Neural progenitor cell (in vitro differentiated cells): Measurements from ENCODE around the gene CCDC82. TPM values are rescaled to one million over a fixed set of nuclear protein-coding genes. Genes with fewer than 3 reads are reported as not detected.

Experiments
- DNase-seq: peaks from one replicate; pipeline ENCODE4 v3.0.0-alpha.2; 2016; ENCODE audit warnings: low spot score
- H2AFZ ChIP-seq: fragments of 200-600 bp; sonication (generic); replicated peaks from 2 replicates; pipeline ENCODE4 v1.6.1; 2016; ENCODE audit warnings: antibody characterized with exemption
- H3F3A ChIP-seq: fragments of 200-600 bp; sonication (generic); 2 replicates; pipeline ENCODE4 v1.6.1; 2016; ENCODE audit warnings: antibody characterized with exemption, low read depth
- H3K27ac ChIP-seq: fragments of 200-600 bp; sonication (generic); 2 replicates; pipeline ENCODE4 v1.5.1; 2016; ENCODE audit warnings: mild to moderate bottlenecking
- H3K27me3 ChIP-seq: fragments of 200-600 bp; sonication (generic); 2 replicates; pipeline ENCODE4 v1.6.1; 2016; ENCODE audit warnings: mild to moderate bottlenecking, moderate library complexity
- H3K36me3 ChIP-seq: fragments of 200-600 bp; sonication (generic); 2 replicates; pipeline ENCODE4 v1.5.1; 2016
- H3K4me1 ChIP-seq: fragments of 200-600 bp; sonication (generic); 2 replicates; pipeline ENCODE4 v1.6.1; 2016; ENCODE audit warnings: mixed run types
- H3K4me2 ChIP-seq: fragments of 200-600 bp; sonication (generic); 2 replicates; pipeline ENCODE4 v1.6.1; 2016
- H3K4me3 ChIP-seq: fragments of 200-600 bp; sonication (generic); 2 replicates; pipeline ENCODE4 v1.5.1; 2016
- H3K79me2 ChIP-seq: fragments of 200-600 bp; sonication (generic); 2 replicates; pipeline ENCODE4 v1.6.1; 2016; ENCODE audit warnings: low read depth
- H3K9ac ChIP-seq: fragments of 200-600 bp; sonication (generic); 2 replicates; pipeline ENCODE4 v1.6.1; 2016
- H3K9me3 ChIP-seq: fragments of 200-600 bp; sonication (generic); 2 replicates; pipeline ENCODE4 v1.5.1; 2016; ENCODE audit warnings: low read depth
- H4K20me1 ChIP-seq: fragments of 200-600 bp; sonication (generic); 2 replicates; pipeline ENCODE4 v1.6.1; 2016; ENCODE audit warnings: low read depth
- H3K27ac Mint-ChIP-seq: 3 replicates; pipeline ENCODE4 v1.8.0; 2021; ENCODE audit warnings: mixed read lengths
- H3K27me3 Mint-ChIP-seq: 2 replicates; pipeline ENCODE4 v1.8.0; 2022; ENCODE audit warnings: low read depth, mild to moderate bottlenecking, inconsistent platforms, moderate library complexity, mixed read lengths; ENCODE audit not compliant: insufficient read depth
- H3K36me3 Mint-ChIP-seq: 3 replicates; pipeline ENCODE4 v1.8.0; 2021; ENCODE audit warnings: mixed read lengths
- H3K4me1 Mint-ChIP-seq: 3 replicates; pipeline ENCODE4 v1.8.0; 2021; ENCODE audit warnings: mixed read lengths
- H3K4me3 Mint-ChIP-seq: 3 replicates; pipeline ENCODE4 v1.8.0; 2021; ENCODE audit warnings: mild to moderate bottlenecking, moderate library complexity, mixed read lengths
- H3K9me3 Mint-ChIP-seq: 3 replicates; pipeline ENCODE4 v1.8.0; 2020; ENCODE audit warnings: mixed read lengths
- EZH2 ChIP-seq: fragments of 200-600 bp; sonication (generic); IDR thresholded peaks from 2 replicates; pipeline ENCODE4 v1.6.1; 2017; ENCODE audit warnings: antibody characterized with exemption, mild to moderate bottlenecking, moderate library complexity
- EZH2phosphoT487 ChIP-seq: fragments of 200-600 bp; sonication (generic); IDR thresholded peaks from 2 replicates; pipeline ENCODE4 v1.6.1; 2017; ENCODE audit warnings: antibody characterized with exemption
- total RNA-seq: library from RNA; depleted of rRNA; stranded (reverse); fragments of >200 nt; gene quantifications from 2 replicates; pipeline ENCODE4 v1.2.3, GENCODE V29; 2015; ENCODE audit warnings: low replicate concordance
- TF ChIP-seq, protein P1 (sequence below): fragments of 200-600 bp; sonication (generic); IDR thresholded peaks from 2 replicates; pipeline ENCODE4 v1.5.1; 2017; ENCODE audit warnings: antibody characterized with exemption, mild to moderate bottlenecking

The CCDC82 gene
- total RNA-seq, 1 donor from 2014 or later: 48.3 TPM

DNA sequence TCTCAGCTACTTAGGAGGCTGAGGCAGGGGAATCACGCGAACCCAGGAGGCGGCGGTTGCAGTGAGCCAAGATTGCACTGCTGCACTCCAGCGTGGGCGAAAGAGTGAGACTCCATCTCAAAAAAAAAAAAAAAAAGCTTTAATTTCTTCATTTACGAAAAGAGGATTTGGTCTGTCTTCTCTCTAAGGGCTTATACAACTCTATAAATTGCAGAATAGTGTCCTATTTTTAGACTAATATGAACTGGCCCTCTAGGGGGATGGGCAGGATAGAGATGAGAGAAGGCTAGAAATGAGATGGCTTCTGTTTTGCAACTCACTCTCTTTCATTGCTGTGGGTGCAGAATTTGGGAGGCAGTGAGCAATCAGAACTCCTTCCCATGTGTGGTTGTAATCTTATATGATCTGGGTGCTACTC, 58.0 kb downstream of the CCDC82 start:
- no peaks in the 10 kb centered on the region for H3K27me3 Mint-ChIP-seq
- peak overlapping the region; percentile 62 for H3K27ac Mint-ChIP-seq
- Histone ChIP-seq H4K20me1 (no peaks in the 10 kb centered on the region), H3K27ac (peak overlapping the region; percentile 84), H3K4me3 (no peak overlapping the region), H3K79me2 (no peaks in the 10 kb centered on the region), H3K4me1 (peaks cover 35% of the 10 kb centered on the region), H3K4me2 (no peak overlapping the region), H3F3A (no peaks in the 10 kb centered on the region), H3K27me3 (no peaks in the 10 kb centered on the region), H3K9me3 (no peaks in the 10 kb centered on the region), H3K9ac (no peak overlapping the region), H2AFZ (peak overlapping the region; percentile 67), H3K36me3 (no peaks in the 10 kb centered on the region)
- H3K4me3 Mint-ChIP-seq: no peak overlapping the region
- H3K9me3 Mint-ChIP-seq: no peaks in the 10 kb centered on the region
- peaks cover 66% of the 10 kb centered on the region for H3K4me1 Mint-ChIP-seq
- TF ChIP-seq, protein P1, sequence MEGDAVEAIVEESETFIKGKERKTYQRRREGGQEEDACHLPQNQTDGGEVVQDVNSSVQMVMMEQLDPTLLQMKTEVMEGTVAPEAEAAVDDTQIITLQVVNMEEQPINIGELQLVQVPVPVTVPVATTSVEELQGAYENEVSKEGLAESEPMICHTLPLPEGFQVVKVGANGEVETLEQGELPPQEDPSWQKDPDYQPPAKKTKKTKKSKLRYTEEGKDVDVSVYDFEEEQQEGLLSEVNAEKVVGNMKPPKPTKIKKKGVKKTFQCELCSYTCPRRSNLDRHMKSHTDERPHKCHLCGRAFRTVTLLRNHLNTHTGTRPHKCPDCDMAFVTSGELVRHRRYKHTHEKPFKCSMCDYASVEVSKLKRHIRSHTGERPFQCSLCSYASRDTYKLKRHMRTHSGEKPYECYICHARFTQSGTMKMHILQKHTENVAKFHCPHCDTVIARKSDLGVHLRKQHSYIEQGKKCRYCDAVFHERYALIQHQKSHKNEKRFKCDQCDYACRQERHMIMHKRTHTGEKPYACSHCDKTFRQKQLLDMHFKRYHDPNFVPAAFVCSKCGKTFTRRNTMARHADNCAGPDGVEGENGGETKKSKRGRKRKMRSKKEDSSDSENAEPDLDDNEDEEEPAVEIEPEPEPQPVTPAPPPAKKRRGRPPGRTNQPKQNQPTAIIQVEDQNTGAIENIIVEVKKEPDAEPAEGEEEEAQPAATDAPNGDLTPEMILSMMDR: no peak
- TF ChIP-seq EZH2phosphoT487: no peak
- TF ChIP-seq EZH2: no peak
- DNase-seq: no peak
- peaks cover 14% of the 10 kb centered on the region for H3K36me3 Mint-ChIP-seq

DNA sequence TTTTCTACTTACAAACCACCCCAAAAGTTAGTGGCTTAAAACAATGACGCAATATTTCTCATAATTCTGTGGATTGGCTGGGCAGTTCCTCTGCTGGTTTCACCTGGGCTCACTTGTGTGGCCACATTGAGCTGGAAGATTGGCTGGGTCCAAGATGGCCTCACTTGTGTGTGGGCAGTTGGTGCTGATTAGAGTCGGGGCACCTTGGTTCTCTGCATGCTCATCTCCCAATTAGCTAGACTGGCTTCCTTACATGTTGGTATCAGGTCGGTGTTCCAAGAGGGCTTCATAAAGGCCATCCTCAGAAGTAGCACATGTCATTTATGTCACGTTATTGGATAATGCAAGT, 59.2 kb downstream of the CCDC82 start:
- Histone ChIP-seq H3K4me3 (no peak overlapping the region), H3K4me1 (peaks cover 25% of the 10 kb centered on the region), H3K9me3 (no peaks in the 10 kb centered on the region), H3K27ac (no peak overlapping the region), H2AFZ (no peak overlapping the region), H3K27me3 (no peaks in the 10 kb centered on the region), H4K20me1 (no peaks in the 10 kb centered on the region), H3K9ac (no peak overlapping the region), H3K79me2 (no peaks in the 10 kb centered on the region), H3K4me2 (no peak overlapping the region), H3F3A (no peaks in the 10 kb centered on the region), H3K36me3 (no peaks in the 10 kb centered on the region)
- H3K36me3 Mint-ChIP-seq: peaks cover 13% of the 10 kb centered on the region
- peak overlapping the region; percentile 29 for H3K27ac Mint-ChIP-seq
- peaks cover 66% of the 10 kb centered on the region for H3K4me1 Mint-ChIP-seq
- TF ChIP-seq, protein P1: no peak
- no peaks in the 10 kb centered on the region for H3K27me3 Mint-ChIP-seq
- H3K9me3 Mint-ChIP-seq: no peaks in the 10 kb centered on the region
- no peak for DNase-seq
- H3K4me3 Mint-ChIP-seq: no peak overlapping the region

DNA sequence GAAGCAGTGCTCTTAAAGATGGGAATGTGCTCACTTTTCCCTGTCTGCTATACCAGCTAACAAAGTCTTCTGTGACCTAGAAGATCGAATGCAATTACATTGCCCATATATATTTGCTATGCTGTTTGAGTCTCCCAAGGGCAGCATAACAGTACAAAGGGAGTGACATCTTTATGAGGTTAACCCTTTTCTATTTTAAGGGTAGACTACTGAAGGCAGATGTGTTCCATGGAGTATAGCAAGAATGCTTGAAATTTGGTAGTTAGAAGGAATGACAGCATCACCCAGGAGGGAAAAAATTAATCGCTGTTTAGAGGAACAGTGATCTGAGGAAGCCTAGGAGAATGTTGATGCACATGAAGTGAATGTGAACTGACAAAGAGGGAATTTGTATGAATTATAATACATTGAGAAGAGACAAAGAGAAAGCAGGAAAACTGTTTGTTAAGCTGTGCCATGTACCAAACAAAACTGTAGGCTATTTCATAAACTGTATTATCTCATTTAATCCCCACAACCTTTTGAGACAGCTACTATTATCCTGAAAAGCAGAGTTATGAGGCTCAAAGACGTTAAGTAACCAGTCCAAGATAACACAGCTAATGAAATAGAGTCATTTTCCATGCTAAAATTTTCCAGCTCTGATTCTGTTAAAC, 59.7 kb downstream of the CCDC82 start:
- Mint-ChIP-seq H3K4me3 (no peak overlapping the region), H3K9me3 (no peaks in the 10 kb centered on the region), H3K27me3 (no peaks in the 10 kb centered on the region), H3K27ac (no peak overlapping the region), H3K4me1 (peaks cover 65% of the 10 kb centered on the region), H3K36me3 (peaks cover 12% of the 10 kb centered on the region)
- H3F3A ChIP-seq: no peaks in the 10 kb centered on the region
- H3K27me3 ChIP-seq: no peaks in the 10 kb centered on the region
- TF ChIP-seq EZH2phosphoT487: no peak
- TF ChIP-seq EZH2: no peak
- TF ChIP-seq, protein P1: no peak
- H3K9me3 ChIP-seq: no peaks in the 10 kb centered on the region
- DNase-seq: no peak
- no peak overlapping the region for H3K27ac ChIP-seq
- no peaks in the 10 kb centered on the region for H4K20me1 ChIP-seq
- H2AFZ ChIP-seq: no peak overlapping the region
- no peaks in the 10 kb centered on the region for H3K79me2 ChIP-seq
- H3K4me2 ChIP-seq: no peak overlapping the region
- H3K4me1 ChIP-seq: peaks cover 25% of the 10 kb centered on the region
- H3K9ac ChIP-seq: no peak overlapping the region
- H3K36me3 ChIP-seq: no peaks in the 10 kb centered on the region
- no peak overlapping the region for H3K4me3 ChIP-seq
